GM12865 (cell line): ENCODE results near the gene SEMA5A.

ENCODE experiments used
- DNase-seq: peaks from one replicate; pipeline ENCODE4 v3.0.0; 2010; ENCODE audit warnings: low read depth
- H3K4me3 ChIP-seq: 2 replicates; pipeline ENCODE4 v1.5.1; 2011; ENCODE audit warnings: mild to moderate bottlenecking, low read depth, low read length, control low read depth
- TF ChIP-seq, protein P1 (sequence below): IDR thresholded peaks from 2 replicates; pipeline ENCODE4 v1.5.1; 2011; ENCODE audit warnings: low read length, control low read depth, low read depth, inconsistent platforms; ENCODE audit not compliant: insufficient read depth; ENCODE audit errors: missing control alignments

The SEMA5A gene

DNA sequence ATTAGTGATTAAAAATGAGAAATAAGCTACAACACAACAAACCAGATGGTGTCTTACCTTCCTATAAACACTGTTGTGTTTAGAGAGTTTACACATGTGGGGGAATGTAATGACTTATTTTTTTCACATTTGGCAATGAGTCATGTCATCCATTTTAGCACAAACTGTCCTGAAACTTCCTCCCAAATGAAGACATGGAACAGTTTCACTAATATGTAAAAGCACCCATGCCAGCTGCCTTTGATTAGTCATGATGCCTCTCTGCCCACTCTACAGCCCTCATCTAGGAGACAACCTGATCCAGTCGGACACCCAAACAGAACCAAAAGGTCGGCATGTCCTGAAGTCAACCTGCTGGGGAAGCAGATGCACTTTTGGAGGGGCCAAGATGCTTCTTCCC is 98.2 kb downstream of the SEMA5A start:
- DNase-seq, result no peak
- no peak overlapping the region for H3K4me3 ChIP-seq
- TF ChIP-seq, protein P1, sequence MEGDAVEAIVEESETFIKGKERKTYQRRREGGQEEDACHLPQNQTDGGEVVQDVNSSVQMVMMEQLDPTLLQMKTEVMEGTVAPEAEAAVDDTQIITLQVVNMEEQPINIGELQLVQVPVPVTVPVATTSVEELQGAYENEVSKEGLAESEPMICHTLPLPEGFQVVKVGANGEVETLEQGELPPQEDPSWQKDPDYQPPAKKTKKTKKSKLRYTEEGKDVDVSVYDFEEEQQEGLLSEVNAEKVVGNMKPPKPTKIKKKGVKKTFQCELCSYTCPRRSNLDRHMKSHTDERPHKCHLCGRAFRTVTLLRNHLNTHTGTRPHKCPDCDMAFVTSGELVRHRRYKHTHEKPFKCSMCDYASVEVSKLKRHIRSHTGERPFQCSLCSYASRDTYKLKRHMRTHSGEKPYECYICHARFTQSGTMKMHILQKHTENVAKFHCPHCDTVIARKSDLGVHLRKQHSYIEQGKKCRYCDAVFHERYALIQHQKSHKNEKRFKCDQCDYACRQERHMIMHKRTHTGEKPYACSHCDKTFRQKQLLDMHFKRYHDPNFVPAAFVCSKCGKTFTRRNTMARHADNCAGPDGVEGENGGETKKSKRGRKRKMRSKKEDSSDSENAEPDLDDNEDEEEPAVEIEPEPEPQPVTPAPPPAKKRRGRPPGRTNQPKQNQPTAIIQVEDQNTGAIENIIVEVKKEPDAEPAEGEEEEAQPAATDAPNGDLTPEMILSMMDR, result no peak

DNA sequence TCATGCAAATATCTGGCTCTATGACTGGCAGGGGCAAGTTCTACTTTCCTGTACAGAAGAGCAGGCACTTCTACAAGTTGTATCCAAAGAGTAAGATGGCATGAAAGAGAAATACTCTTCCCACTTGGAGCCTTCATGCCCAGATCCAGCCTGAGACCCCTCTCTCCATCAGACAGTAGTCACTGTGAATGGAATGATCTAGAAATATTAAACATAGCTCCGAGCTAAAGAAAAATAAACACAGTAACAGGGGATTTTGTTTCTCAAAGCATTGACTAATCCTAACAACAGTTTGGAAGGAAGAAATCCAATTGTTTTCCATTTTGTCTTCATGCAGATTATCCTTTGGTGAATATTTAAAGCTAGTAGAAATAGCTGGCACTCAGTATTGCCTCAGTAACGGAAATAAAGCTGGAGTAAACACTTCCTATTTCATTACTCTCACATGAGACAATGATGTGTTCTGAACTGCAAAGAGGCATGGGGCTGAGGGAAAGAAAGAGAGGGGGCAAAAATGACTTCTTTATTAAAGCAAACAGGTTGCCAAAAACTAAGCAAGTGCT is 100.0 kb downstream of the SEMA5A start:
- H3K4me3 ChIP-seq, result no peak overlapping the region
- TF ChIP-seq, protein P1, result no peak
- DNase-seq, result no peak

DNA sequence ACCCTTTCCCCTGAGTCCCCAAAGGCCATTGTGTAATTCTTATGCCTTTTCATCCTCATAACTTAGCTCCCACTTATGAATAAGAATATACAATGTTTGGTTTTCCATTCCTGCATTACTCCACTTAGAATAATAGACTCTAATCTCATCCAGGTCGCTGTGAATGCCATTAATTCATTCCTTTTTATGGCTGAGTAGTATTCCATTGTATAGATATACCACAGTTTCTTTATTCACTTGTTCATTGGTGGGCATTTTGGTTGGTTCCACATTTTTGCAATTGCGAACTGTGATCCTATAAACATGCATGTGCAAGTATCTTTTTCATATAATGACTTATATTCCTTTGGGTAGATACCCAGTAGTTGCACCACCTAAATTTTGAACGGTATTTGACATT is 101.5 kb downstream of the SEMA5A start:
- DNase-seq, result no peak
- no peak overlapping the region for H3K4me3 ChIP-seq
- TF ChIP-seq, protein P1, result no peak

DNA sequence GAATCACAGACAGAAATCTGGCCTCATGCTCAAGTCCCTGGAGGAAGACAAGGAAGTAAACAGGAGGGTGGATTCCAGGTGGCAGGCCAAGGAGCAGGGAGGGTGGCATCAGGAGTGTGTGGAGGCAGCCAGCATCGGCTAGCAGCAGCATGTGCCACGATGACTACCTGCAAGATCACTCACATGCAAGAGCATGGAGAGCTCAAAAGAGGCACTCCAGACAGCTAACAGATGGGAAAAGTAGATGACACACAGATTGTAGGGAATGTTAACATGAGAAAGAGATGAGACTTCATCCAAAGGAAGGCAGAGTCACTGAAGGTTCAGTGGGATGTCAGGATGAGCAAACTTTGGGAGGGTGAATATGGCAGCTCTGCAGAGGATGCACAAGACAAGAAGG is 104.3 kb downstream of the SEMA5A start:
- TF ChIP-seq, protein P1, result no peak
- H3K4me3 ChIP-seq, result no peak overlapping the region
- no peak for DNase-seq

DNA sequence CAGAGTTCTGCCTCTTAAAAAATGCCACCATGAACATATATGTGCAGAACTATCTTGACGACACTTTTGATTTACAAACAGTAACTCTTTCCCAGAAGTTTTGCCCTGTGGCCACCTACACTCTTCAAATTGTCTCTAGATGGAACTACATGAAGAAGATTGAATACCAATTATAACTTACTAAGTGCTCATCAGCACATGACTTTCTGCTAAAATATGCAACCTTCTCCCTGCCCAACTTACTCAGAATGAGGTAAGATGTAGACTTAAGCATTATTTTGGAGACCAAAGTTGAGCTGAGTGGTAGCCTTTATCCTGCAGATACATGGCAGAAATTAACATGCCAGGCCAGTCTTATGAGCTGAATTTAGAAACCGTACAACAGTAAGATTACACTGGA is 105.4 kb downstream of the SEMA5A start:
- H3K4me3 ChIP-seq, result no peak overlapping the region
- DNase-seq, result no peak
- TF ChIP-seq, protein P1, result no peak

DNA sequence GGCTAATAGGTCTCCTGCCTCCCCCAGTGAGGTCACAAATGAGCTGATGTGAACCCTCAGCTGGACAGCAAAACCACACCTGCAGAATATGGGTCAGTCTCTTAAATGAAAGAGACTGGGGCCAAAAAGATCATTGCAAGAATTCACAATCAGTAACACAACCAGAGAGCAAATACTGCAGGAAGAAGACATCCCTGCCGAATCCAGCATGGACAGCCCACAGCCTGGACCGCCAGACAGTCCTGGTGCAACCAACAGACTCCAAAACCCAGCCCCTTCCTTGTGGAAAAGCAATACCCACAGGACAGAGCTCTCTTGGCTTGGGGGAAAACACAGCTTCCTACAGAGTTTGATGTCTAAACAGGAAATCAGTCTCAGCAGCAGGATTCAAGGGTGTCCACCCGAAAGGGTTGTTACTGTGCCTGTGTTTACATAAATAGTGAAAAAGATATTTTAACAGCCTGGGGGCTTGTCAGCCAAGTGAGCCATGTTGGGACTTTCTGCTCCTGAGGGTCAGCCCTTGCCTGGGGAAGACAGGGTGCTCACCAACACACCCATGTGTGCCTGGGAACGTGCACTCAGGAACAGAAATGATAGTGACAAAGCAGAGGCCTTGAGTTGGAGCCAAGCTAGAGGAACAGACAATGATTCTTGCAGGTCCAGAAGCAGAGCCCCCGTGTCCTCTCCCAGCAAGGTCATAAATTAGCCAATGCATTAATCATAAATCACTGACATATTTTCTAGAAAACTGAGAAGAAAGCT is 106.2 kb downstream of the SEMA5A start:
- DNase-seq, result no peak
- TF ChIP-seq, protein P1, result no peak
- H3K4me3 ChIP-seq, result no peak overlapping the region
